Measurements from ENCODE around the gene AARS2. TPM values are rescaled to one million over a fixed set of nuclear protein-coding genes. Genes with fewer than 3 reads are reported as not detected.

The AARS2 gene
- total RNA-seq, 1 experiment from 2014 or later, result 28.9 TPM

- no peak for TF ChIP-seq STAT6 (CRISPR knock-in tag; conservative IDR thresholded peaks at IDR 0.05; ENCODE audit: low read depth)
- peak; percentile 100 for TF ChIP-seq HMGXB4 (CRISPR knock-in tag; IDR thresholded peaks at IDR 0.05)
- peak; percentile 98 for TF ChIP-seq ZNF232 (CRISPR knock-in tag; IDR thresholded peaks at IDR 0.05)
- TF ChIP-seq ATF1 (CRISPR knock-in tag; IDR thresholded peaks at IDR 0.05), result 0 out of 2 replicates have a peak, but pooled peaks have one; percentile 47
- TF ChIP-seq ZNF416 (CRISPR knock-in tag; IDR thresholded peaks at IDR 0.05), result peak; percentile 87
- no peak for TF ChIP-seq ATF2 (CRISPR knock-in tag; IDR thresholded peaks at IDR 0.05; ENCODE audit: borderline replicate concordance, low read depth)
- TF ChIP-seq JUN (CRISPR knock-in tag; IDR thresholded peaks at IDR 0.05), result 0 out of 2 replicates have a peak, but pooled peaks have one; percentile 45
- TF ChIP-seq TCF7 (CRISPR knock-in tag; IDR thresholded peaks at IDR 0.05; ENCODE audit: low read depth), result 0 out of 2 replicates have a peak, but pooled peaks have one; percentile 44
- TF ChIP-seq, protein P1, sequence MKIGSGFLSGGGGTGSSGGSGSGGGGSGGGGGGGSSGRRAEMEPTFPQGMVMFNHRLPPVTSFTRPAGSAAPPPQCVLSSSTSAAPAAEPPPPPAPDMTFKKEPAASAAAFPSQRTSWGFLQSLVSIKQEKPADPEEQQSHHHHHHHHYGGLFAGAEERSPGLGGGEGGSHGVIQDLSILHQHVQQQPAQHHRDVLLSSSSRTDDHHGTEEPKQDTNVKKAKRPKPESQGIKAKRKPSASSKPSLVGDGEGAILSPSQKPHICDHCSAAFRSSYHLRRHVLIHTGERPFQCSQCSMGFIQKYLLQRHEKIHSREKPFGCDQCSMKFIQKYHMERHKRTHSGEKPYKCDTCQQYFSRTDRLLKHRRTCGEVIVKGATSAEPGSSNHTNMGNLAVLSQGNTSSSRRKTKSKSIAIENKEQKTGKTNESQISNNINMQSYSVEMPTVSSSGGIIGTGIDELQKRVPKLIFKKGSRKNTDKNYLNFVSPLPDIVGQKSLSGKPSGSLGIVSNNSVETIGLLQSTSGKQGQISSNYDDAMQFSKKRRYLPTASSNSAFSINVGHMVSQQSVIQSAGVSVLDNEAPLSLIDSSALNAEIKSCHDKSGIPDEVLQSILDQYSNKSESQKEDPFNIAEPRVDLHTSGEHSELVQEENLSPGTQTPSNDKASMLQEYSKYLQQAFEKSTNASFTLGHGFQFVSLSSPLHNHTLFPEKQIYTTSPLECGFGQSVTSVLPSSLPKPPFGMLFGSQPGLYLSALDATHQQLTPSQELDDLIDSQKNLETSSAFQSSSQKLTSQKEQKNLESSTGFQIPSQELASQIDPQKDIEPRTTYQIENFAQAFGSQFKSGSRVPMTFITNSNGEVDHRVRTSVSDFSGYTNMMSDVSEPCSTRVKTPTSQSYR (CRISPR knock-in tag; IDR thresholded peaks at IDR 0.05), result 0 out of 2 replicates have a peak, but pooled peaks have one; percentile 68
- TF ChIP-seq AR (CRISPR knock-in tag; IDR thresholded peaks at IDR 0.05), result no peak
- TF ChIP-seq PRRX2 (CRISPR knock-in tag; IDR thresholded peaks at IDR 0.05), result peak; percentile 73; the same call in 1 of the 2 replicates
- no peak for TF ChIP-seq TP53 (CRISPR knock-in tag; IDR thresholded peaks at IDR 0.05)
- TF ChIP-seq OVOL2 (CRISPR knock-in tag; IDR thresholded peaks at IDR 0.05; ENCODE audit: borderline replicate concordance), result no peak
- no peak for TF ChIP-seq EMX1 (CRISPR knock-in tag; IDR thresholded peaks at IDR 0.05)
- no peak for TF ChIP-seq TEAD4 (CRISPR knock-in tag; IDR thresholded peaks at IDR 0.05)
- TF ChIP-seq ATF6 (CRISPR knock-in tag; IDR thresholded peaks at IDR 0.05), result no peak
- TF ChIP-seq ZNF121 (CRISPR knock-in tag; IDR thresholded peaks at IDR 0.05), result no peak
- TF ChIP-seq ATF3 (CRISPR knock-in tag; conservative IDR thresholded peaks at IDR 0.05), result no peak
- TF ChIP-seq ETV6 (CRISPR knock-in tag; IDR thresholded peaks at IDR 0.05), result peak; percentile 86; the same call in 1 of the 2 replicates
- TF ChIP-seq SMAD3 (CRISPR knock-in tag; IDR thresholded peaks at IDR 0.05; ENCODE audit: borderline replicate concordance), result peak; percentile 92
- TF ChIP-seq CREM (CRISPR knock-in tag; IDR thresholded peaks at IDR 0.05), result peak; percentile 93
Observed at GRCh38 chr6:44312901-44313788, at the start of gene AARS2 (continued).
